Stimulated activated CD8-positive, alpha-beta memory T cell treated with anti-CD3 and anti-CD28 coated beads, Interleukin-7, amount 100 ng/mL, for 1 hour (primary cell): ENCODE results near the gene DIS3L2.
"Not testable (repeated sequence)": the region's sequence is repeated elsewhere in the genome, so short reads cannot be mapped to it uniquely, and the experiment has no call there.

Source experiments
- DNase-seq, 2 donors: peaks; one replicate each; pipeline ENCODE4 v3.0.0-alpha.2; 2020; ENCODE audit warnings: low read depth in 2 of 2

The DIS3L2 gene

DNA sequence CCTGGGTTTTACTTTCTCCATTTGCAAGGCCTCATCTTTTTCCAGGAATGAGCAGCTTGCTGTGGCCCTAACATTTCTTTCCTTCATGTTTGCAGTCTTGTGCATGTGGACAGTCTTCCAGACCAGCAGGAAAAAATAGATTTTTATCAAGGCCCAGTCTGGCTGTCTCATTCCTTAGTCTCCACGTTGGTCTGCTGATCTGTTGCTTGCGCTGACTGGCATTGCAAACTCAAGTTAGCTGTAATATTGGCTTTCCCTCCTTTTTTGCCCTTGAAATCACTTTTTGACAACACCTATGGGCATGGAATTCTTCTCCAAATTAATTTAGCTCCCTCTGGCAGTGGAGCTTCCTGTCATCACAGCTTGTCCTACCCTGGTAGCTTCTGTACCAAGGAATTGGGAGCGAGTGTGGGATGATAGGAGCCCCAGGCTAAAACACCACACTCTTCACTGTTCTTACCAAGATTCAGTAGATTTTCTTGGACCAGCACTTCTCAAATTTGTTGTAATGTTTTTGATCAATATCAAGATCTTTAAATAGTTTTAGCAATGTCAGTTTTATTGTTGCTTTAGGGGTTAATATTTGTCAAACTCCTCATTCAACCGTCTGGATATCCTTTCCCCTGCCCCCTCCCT lies 48.2 kb downstream of the DIS3L2 start:
- no peak for DNase-seq

DNA sequence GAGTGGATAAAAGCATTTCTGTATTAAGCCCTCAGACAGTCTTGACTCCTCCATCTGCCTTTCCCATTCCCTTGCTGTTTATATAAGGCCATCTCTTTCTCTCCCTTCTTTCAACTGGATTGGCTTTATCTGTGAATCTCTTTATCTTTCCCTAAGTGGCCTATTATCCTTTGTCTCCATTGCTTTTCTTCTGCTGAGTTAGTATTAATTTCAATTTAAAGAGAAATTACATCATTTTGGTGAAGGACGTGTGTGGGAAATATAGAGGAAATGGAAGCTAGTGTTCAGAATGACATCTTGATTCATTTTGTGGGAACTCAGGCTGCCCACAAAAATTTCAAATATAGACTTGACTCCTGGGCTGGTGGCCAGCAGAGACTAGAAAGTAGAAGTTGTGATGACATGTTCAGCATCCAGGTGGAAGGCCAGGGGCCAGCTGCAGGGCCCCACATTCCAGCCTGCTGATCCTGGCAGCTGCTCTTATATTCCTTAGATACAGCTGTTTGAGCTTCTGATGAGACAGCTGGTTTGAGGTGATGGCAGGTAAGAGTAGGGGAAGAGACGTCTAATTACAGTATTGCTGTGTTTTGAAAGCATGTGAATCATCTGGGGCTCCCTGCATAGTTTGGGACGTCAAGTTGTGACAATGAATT lies 52.3 kb downstream of the DIS3L2 start:
- no peak for DNase-seq

DNA sequence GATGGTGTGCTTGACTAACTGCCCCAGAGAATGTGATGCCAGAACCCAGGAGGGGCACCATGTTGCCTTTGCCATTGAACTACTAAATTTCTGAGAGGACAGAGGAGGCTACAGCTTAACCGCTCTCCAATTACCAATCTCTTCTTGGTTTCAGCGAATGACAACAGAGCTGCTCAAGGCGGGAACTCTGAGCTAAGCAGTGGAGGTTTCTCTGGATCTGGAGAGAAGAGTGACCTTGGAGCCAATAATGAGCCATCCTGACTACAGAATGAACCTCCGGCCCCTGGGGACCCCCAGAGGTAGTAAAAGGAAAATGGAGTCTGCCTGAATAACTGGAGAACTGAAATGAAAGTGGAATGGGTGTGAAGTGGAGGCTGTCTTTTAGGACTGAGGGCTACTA lies 53.2 kb downstream of the DIS3L2 start:
- no peak for DNase-seq

DNA sequence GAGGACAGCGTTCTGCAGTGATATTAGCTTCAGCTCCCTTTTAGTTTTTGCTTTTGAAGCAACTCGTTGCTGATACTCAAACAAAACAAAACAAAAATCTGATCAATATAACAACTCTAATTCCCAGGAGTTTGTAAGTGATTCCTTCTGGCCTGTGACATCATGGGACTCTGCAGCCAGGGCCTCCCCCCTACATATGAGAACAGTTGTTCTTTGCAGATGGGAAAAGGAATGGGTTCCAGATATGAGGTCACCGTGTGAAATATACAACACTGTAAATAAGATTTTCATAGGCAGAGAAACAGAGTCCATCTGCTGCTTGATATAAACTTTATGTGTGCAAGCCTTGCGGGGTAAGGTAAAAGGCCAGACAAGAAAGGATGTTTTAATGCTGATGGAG lies 56.7 kb downstream of the DIS3L2 start:
- DNase-seq, result no peak

DNA sequence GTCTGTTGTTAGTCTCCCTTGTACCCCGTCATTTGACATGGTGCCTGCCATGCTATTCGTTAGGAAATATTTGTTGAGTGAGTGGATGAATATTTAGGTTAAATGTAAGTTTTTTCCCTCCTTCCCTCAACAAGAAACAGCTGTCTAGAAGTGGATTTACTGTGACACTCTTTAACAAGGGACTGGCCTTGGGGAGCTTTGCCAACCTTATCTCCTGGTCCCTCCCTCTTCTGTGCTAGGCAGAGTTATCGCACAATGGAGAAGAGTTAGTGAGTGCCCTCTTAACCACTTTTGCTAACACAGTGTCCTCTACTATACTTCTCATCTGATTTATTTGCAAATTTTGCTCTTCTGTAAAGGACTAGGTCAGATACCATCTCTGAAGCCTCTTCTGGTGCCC lies 61.2 kb downstream of the DIS3L2 start:
- DNase-seq, result no peak

DNA sequence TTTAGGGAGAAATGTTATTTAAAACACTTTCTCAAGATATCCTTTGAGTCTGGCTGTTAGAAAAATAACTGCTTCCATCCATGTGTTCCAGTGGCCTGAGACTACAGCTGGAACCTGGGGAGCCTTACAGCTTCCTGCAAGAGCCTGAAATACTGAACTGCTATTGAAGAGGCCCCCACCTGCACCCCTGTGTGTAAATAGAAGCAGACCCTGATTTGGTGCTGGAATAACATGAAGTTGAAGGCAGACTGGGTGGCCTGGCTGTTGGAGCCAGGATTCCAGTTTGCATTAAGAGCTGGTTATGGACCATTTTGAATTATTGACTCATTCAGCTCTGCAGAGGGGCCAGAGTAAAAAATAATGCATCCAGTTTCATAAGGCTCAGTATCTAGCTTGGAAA lies 61.9 kb downstream of the DIS3L2 start:
- no peak for DNase-seq

DNA sequence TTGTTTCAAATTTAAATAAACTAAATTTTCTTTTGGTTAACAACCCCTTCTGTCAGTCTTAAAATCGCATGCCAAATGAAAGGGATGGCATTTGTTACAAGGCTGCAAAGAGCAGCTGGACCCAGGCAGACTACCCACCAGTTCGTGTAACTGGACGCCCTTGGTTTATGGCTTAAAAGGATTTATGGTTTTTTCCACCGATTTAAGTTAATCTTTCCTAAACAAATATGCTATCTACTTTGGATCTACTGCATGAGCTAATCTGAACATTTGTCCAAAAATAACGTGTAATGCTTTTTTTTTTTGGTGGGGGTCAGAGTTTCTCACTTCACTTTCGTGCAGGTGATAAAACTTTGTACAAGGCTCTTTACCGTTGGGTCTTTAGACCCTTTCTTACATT lies 62.9 kb downstream of the DIS3L2 start:
- no peak for DNase-seq

DNA sequence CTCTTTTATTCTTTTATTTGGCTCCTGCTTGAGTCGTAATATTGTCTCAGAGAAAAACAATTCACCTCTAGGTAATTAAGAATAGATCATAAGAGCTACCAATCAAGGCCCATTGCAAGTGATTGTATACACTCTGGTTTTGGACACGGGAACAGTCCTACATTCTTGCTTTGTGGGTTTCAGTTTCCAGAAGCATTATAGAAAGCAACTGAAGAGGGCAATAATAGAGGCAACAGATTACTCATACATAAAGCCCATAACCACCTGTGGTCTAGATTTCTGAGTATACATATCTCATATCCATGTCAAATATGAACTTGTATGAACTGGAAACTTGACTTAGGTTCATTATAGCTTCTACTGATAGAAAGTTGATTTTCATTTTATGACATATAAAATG lies 65.4 kb downstream of the DIS3L2 start:
- DNase-seq, result no peak

DNA sequence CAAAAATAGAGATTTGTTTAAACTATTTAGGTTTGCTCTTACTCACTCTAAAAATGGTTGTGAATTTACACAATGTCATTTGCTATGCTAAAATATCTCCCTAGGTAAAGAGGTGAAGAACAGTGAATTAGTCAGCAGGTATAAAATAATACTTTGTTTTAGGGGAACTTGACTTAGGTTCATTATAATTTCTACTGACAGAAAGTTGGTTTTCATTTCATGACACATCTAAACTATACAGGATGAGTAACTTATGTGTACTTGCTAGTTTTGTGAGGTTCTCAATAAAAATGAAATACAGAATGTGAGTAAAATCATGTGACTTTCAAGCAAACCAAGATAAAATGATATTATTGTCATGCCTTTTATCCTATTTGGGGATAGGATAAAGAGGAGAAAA lies 66.0 kb downstream of the DIS3L2 start:
- no peak for DNase-seq

DNA sequence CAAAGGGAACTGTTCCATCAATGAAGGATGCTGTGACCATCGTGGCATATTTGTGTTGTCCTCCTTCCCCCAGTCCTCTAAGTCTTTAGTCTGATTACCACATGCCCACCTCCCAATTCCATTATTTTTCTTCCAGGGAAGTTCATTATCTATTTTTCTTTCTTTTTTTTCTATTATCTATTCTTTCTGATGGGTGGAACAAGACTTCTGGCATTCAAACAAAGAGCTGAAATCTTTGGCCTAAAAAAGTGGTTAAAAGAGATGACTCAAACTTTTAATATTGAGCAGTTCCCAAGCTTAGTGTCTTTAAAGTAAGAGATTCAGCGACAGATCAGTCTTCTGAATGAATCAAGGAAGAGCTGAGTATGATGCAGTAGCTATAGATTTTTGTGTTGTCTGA lies 66.6 kb downstream of the DIS3L2 start:
- no peak for DNase-seq

DNA sequence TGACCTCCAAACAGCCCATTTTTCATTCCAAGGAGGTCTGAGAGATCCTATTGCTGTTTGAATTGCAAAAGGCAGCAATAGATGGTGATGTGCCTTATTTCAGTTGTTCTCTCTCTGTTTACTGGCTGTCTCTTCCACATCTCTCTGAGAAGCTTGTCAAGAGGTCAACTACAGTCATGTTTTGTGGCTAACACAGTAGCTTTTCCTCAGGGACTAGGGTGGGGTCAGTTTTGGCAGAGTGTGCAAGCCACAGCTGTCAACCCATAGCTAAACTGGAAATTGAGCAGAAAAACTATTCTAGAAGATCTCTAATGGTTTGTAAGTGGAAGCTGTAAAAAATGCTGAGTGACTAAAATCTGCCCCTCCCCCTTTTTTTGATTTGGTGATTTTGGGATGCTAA lies 67.1 kb downstream of the DIS3L2 start:
- no peak for DNase-seq

DNA sequence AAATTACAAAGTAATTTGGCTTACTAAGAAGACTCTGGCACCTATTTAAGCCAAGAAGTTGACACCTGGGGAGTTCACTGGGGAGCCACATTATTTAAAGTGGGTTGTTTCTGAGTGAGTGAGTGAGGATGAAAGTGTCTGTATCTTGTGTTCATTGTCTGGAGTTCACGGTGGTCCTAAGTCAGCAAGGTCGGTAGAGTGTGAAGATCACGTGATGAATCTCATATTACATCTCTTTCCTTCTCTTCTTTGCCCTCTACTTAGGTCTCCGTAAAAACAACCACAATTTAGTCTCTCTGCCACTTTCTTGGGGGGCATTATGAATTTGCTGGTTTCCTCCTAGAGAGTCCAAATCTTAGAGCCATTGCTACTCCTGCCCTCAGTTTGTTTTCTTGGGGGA lies 67.8 kb downstream of the DIS3L2 start:
- DNase-seq, result no peak

DNA sequence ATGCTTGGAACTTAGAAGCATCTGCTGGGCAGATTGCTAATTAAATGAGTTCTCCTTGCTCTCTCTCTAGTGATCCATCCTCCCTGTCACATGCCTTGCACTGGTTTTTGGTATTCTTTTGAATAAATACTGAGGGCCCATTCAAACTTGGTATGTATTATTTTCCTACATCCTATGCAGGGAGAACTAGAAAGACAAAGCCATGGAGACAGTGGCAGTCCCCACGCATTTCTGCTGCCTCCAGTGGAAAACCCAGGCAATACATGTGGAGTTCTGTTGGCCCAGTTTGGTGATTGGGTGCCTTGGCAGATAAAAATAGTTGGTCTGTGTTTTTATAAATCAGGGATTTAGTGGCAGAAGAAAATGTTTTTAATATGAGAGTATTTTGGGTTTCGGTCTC lies 68.7 kb downstream of the DIS3L2 start:
- no peak for DNase-seq

DNA sequence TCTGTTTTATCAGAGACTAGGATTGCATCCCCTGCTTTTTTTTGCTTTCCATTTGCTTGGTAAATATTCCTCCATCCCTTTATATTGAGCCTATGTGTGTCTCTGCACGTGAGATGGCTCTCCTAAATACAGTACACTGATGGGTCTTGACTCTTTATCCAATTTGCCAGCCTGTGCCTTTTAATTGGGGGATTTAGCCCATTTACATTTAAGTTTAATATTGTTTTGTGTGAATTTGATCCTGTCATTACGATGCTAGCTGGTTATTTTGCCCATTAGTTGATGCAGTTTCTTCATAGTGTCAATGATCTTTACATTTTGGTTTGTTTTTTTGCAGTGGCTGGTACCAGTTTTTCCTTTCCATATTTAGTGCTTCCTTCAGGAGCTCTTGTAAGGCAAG lies 73.8 kb downstream of the DIS3L2 start:
- DNase-seq, result not testable (repeated sequence)

DNA sequence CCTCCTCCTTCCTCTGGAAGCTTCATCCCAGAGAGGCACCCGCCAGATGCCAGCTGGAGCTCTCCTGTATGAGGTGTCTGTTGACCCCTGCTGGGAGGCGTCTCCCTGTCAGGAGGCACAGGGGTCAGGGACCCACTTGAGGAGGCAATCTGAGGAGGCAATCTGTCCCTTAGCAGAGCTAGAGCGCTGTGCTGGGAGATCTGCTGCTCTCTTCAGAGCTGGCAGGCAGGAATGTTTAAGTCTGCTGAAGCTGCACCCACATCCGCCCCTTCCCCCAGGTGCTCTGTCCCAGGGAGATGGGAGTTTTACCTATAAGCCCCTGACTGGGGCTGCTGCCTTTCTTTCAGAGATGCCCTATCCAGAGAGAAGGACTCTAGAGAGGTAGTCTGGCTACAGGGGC lies 75.4 kb downstream of the DIS3L2 start:
- DNase-seq, result not testable (repeated sequence)

DNA sequence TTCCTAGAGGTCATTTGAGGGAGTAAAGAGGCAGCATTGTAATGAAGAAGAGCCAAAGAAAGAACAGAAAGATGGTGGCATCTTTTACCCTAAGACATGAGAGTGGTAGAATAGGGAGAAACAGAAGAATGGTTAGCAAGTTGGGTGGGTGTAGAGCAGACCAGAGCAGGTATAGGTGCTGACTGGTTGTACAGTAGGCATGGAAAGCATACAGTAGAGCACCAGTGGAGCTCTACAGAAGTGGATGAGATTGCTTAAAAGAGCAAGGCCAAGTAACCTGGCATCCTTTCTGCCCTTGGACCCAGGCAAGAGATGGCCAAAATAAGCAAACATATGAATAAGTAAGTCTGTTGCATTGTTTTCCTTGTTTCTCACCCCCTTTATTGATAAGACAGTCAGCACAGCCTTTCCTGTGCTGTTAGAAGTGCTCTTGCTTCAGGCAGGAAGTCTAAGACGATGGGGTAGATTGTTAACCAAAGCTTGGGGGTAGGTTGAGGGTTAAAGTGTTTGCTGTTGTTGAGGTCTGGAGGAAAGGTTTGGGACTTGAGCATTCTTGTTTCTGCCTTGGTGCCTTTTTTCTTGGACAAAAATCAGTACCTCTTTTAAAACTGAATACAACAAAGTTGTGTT lies 76.9 kb downstream of the DIS3L2 start:
- DNase-seq, result no peak

DNA sequence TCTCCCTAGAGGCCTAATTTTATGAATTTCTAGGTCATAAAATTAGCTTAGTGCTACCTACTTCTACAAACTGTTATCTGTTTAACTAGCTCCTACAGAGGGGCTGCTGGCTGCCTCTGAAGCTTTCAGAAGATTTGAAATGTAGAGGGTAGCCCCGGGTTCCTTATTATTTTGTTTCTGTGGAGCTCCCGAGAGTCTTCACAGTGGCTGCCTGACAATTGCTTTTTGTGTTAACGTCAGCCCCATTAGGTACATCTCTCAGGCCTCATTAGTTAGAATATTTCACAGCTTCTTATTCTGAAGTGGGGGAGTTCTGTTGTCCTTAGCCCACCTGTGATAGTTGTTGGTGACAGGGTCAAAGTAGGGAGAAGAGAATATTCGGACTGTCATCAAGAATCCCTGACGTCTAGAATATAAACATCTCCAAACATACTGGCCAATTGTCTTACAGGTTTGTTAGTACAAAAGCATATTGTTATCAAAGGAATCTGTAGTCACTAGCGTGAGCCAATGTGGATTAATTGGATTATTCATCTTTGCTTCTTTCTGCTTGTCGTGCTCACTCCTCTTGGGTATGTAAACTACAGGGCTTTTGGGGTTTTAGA lies 77.5 kb downstream of the DIS3L2 start:
- DNase-seq, result no peak

DNA sequence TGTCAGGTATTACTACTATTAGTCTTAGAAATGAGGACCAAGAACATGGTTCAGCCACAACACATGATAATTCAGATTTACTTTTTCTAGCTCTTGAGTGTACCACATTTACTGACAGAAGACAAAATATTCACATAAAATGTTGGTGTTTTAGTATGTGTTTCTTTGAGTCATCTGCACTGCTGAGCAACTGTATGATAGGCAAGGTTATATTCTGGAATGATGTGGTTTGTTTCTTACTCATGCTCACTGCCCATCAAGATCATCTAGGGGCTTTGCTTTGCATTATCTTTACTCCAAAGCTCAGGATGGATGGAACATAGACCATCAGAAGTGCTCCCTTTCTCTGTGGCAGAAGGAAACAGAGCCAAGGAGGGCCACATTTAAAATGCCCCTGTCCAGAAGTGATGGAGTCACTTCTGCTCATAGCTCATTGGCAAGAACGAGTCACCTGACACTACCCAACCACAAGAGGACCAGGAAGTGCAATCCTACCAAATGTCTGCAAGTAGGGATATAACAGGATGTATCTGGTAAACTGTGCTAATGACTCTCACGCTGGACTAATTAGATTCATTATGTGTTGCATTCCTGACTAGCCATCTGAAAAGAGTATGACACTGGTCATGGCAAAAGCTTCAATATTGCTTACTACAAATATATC lies 81.5 kb downstream of the DIS3L2 start:
- no peak for DNase-seq

DNA sequence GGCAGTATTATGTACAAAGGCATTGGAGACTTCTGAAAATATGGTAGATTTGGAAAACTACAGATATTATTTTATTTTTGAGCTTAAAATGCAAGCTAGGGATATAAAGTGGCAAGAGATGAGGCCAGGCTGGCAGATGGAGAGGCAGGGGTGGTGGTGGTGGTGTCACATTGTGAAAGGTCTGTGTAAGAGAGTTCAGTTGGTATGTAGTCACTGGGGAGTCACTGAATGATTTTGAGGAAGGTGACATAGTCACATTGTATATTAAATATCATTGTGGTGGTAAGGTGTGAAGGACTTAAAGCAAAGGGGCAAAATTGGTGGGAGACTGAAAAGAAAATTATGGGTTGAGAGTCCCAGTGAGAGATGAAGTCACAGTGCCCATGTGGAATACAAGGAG lies 82.5 kb downstream of the DIS3L2 start:
- no peak for DNase-seq

DNA sequence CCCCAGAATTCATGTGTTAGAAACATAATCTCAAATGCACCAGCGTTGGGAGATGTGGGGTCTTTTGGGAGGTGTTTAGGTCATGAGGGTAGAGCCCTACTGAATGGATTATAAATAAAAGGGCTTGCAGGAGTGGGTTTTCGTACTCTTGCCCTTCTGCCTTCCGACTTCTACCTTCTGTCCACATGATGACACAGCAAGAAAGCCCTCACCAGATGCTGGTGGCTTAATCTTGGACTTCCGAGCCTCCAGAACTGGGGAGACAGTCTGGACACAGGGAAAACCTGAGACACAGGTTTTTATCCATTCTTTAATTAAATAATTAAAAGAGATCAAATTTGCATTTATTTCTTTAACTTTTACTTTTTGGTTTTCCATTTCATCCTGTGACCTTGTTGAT lies 87.8 kb downstream of the DIS3L2 start:
- DNase-seq, result no peak

DNA sequence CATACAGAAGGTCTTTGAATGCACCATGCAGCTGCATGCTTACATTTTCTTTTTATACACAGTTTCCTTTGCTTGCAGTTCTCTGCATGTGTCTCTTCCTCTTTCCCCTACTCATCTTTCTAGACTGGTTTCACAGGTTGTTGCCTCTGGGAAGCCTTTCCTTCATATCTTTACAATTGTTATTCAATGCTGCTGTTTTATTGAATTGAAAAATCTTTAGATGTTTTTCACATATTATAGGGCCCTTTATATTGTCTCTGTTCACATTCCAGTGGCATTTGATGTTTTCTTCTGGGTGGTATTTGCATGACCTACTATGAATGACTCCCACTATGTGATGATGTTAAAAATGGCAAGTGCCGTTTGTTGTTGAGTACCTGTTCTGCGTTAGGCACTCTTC lies 91.1 kb downstream of the DIS3L2 start:
- no peak for DNase-seq

DNA sequence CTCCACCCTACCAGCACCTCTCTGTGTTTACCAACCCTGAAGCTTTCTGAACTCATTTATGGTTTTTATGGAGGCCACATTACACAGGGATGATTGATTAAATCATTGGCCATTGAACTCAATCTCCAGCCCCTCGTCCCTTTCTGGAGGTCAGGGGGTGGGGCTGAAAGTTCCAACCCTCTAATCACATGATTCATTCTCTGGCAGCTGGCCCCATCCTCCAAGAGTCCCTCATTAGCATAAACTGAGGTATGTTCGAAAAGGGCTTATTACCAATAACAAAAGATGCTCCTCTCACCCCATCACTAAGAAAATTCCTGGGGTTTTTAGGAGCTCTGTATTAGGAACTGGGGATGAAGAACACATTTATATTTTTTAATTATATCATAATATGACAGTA lies 92.3 kb downstream of the DIS3L2 start:
- DNase-seq, result no peak
